Measurements from ENCODE around the gene RMDN2. TPM values are rescaled to one million over a fixed set of nuclear protein-coding genes. Genes with fewer than 3 reads are reported as not detected.
"Not testable (repeated sequence)": the region's sequence is repeated elsewhere in the genome, so short reads cannot be mapped to it uniquely, and the experiment has no call there.

Gene RMDN2
- total RNA-seq, 1 donor from 2014 or later: 8.4 TPM

DNA sequence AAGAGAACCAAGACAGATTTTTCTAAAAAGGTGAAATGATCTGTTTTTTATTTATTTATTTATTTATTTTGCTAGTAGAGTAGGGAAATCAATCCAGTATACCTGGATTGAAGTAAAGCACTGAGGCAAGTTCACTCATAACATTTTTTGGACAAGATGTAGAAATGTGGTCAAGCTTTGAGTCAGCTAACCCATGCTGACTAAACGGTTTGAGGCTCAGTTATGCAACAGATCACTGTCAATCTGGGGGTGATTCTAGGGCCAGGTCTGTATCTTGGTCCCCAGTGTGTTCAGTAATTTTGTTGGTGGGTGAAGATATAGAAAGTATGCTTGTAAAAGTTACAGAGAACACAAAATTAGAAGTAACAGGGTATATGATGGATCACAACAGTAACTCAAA is 60.2 kb downstream of the RMDN2 start:
- no peak for DNase-seq (ENCODE audit: low spot score)

DNA sequence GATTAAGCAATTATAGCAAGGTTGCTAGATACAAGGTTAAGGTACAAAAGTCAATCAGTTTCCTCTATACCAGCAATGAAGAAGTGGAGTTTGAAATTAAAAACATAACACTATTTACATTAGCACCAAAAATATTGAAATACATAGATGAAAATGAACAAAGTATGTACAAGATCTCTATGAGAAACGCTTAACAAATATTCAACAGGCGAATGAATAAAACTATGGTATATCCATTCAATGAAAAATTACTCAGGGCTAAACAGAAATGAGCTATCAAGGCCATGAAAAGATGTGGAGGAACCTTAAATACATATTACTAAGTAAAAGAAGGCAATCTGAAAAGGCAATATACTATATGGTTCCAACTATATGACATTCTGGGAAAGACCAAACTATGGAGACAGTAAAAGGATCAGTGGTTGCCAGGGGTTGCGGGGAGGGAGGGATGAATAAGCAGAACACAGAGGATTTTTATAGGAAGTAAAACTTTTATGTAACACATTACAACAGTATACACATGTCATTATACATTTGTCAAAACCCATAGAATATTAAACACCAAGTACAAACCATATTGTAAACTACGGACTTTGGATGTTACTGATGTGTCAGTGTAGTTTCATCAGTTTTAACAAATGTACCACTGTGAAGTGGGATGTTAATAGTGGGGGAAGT is 62.1 kb downstream of the RMDN2 start:
- no peak for DNase-seq (ENCODE audit: low spot score)

DNA sequence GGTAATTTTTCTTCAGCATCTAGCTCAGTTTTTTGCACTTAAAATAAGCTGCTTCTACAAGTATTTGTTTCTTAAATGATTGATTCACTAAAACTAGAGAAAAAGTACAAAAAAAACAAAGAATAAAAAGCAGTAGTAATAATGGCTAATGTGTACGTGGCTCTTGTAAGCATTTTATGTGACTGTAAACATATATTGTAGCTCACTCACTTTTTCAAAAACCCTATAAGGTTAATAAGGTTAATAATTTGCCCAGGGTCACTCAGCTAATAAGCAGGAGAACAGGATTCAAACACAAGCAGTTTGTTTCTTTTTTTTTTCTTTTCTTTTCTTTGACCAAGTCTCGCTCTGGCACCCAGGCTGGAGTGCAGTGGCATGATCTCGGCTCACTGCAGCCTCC is 67.5 kb downstream of the RMDN2 start:
- no peak for DNase-seq (ENCODE audit: low spot score)

DNA sequence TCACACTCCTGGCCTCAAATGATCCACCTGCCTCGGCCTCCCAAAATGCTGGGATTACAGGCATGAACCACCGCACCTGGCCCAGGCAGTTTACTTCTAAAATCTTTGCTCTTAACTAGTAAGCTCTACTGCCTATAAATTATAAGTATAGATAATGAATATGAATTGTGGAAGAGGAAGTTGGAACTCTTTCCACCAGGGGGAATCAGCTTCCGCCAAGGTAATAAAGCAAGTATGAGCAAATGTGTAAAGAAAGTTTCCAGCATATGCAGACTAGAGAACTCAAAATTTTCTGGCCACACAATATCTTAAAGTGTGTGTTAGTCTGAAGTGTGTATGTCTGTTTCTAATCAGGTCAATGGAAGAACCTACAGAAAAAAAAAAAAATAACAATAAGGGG is 68.1 kb downstream of the RMDN2 start:
- DNase-seq (ENCODE audit: low spot score): no peak

DNA sequence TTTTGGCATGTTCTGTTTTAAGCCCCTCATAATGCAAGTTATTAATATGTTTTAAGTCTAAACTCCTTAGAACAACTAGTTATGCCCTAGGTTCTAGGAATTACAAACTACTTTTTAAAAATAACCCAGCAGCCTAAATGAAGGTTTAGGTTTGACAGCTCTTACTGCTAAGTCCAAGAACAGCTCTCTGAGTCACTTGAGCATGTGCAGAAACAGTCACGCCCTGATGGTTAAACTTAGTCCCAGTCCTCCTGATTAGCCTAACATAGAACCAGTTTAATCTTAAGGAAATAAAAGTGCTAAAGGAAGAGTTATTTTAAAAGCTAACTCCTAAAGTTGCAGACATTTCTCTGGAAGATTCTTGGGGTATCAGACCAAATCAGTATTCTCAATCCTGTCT is 72.5 kb downstream of the RMDN2 start:
- no peak for DNase-seq (ENCODE audit: low spot score)

DNA sequence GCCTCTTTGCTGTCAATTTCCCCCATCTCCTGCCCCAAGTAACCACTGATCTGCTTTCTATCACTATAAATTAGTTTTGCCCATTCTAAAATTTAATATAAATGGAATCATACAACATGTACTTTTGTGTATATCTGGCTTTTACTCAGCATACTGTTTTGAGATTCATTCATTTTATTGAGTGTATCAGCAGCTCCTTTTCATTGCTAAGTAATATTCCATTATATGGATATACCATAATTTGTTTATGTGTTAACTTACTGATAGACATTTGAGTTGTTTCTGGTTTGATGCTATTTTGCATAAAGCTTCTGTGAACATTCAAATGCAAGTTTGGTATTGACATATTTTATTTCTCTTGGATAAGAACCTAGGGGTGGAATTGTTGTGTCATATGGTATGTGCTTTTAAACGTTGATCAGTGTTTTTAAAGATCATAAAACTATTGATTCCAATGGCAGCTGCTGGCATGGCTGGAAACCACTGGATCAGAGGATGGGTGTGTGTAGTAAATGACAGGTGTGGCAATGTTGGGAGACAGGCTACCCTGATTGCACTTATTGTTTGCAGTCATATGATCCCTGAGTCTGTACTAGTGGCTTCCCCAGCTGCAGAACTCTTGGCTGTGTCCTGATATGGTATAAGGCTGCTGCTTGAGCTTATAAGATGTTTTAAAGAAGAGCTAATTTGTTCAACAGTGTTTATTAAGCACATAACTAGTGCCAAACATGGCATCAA is 75.6 kb downstream of the RMDN2 start:
- no peak for DNase-seq (ENCODE audit: low spot score)

DNA sequence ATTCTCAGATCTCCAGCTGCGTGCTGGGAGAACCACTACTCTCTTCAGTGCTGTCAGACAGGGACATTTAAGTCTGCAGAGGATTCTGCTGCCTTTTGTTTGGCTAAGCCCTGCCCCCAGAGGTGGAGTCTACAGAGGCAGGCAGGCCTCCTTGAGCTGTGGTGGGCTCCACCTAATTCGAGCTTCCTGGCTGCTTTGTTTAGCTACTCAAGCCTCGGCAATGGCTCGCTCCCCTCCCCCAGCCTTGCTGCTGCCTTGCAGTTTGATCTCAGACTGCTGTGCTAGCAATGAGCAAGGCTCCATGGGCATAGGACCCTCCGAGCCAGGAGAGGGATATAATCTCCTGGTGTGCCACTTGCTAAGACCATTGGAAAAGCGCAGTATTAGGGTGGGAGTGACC is 85.1 kb downstream of the RMDN2 start:
- DNase-seq (ENCODE audit: low spot score): not testable (repeated sequence)

DNA sequence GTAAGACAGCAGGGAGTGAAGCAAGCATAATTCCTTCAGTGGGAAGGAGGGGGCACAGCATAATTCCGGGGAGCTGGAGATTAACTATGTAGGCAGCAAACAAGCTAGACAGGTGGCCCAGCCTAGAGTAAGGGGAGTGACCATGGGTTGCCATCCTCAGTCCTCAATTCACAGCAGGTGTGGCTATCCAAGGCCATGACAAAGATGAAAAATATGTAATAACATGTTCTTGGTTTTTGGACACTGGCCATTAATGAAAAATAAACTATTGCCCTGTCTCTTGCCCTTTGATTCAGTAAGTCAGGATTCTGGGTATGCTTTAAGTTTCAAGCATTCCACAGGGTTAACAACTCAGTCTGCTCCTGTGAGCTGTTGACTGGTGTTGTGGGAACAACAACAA is 85.9 kb downstream of the RMDN2 start:
- no peak for DNase-seq (ENCODE audit: low spot score)

DNA sequence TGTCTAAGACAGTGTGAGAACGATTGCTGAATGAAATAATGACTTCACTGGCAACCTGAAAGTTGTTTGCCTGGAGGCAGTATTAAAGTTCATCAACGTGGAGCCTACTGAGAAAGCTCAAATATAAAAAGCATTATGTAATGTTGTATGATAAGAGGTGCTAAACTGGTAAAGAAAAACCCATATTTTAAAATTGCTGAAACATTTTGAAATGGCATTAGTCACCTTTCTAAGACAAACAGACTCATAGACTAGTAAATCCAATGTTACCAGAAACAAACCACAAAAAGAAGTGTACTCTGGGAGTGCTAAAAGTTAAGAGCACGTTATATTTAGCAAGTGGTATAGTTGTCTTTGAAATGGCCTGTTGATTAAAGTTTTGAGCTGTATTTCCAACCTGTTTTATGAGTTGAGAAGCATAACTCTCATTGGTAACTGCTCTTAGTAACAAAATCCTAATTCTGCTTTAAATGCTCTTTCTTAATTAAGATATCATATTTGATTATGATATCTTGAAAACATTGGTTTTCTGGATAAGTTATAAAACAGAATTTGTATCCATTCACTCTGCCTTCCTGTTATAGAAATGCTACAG is 88.2 kb downstream of the RMDN2 start:
- DNase-seq (ENCODE audit: low spot score): no peak

DNA sequence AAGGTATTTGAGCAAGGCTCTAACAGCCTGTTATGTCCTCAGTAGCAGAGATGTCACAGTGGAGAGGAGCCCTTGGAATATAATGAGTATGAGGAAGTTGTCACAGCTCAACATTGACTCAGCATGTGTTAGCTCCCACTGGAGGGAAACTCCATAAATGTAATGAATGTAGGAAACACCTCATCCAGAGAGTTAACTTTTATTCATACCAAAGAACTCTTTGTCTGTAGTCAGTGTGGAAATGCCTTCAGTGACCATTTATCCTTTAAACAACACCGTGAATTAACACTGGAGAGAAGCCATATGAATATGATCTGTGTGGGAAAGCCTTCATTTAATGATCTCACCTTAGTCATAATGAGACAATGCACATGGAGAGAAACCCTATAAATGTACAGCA is 91.1 kb downstream of the RMDN2 start:
- DNase-seq (ENCODE audit: low spot score): no peak

DNA sequence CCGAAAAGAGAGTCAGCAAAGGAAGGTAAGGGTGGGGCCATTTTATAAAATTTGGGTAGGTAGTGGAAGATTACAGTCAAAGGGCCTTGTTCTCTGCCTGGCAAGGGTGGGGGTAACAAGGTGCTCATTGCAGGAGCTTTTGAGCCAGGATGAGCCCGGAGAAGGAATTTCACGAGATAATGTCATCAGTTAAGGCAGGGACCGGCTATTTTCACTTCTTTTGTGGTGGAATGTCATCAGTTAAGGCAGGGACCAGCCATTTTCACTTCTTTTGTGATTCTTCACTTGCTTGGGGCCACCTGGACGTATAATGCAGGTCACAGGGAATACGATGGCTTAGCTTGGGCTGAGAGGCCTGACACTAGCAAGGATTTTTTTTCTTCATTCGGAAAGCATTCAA is 92.7 kb downstream of the RMDN2 start:
- no peak for DNase-seq (ENCODE audit: low spot score)

DNA sequence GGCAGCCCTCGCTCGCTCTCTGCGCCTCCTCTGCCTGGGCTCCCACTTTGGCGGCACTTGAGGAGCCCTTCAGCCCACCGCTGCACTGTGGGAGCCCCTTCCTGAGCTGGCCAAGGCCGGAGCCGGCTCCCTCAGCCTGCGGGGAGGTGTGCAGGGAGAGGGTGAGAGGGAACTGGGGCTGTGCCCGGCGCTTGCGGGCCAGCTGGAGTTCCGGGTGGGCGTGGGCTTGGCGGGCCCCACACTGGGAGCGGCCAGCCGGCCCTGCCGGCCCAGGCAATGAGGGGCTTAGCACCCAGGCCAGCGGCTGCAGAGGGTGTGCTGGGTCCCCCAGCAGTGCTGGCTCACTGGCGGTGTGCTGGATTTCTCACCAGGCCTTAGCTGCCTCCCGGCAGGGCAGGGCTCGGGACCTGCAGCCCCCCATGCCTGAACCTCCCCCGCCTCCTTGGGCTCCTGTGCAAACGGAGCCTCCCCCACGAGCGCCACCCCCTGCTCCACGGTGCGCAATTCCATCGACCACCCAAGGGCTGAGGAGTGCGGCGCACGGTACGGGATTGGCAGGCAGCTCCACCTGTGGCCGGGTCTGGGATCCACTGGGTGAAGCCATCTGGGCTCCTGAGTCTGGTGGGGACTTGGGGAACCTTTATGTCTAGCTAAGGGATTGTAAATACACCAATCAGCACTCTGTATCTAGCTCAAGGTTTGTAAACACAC is 95.4 kb downstream of the RMDN2 start:
- DNase-seq (ENCODE audit: low spot score): not testable (repeated sequence)

DNA sequence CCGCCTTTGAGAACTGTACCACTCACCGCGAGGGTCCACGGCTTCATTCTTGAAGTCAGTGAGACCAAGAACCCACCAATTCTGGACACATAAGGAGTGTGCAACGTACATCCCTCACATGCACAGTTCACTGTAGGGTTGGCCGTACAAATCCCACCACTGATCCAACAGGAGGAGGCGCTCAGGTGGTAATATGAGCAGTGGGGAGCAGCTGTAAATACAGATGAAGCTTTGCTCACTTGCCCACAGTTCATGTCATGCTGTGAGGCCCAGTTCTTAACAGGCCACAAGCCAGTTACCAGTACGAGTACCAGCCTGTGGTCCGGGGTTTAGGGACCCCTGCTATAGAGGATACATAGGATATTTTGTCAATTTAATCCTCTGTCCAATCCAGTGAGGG is 96.5 kb downstream of the RMDN2 start:
- DNase-seq (ENCODE audit: low spot score): no peak

DNA sequence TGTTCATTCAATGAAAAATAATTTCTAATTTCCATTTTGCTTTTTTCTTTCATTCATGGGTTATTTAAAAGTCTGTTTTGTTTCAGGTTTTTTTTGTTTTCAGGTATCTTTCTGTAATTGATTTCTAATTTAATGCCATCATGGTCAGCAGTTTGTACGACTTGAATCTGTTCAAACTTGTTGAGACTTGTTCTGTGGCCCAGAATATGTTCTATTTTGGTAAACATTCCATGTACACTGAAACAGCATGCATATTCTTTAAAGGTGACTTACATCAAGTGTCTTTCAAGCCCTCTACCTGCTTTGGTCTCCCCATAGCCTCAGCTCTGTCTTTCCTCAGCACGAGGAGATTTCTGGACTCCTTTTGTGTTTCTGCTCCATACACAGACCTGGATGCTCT is 101.8 kb downstream of the RMDN2 start:
- no peak for DNase-seq (ENCODE audit: low spot score)

DNA sequence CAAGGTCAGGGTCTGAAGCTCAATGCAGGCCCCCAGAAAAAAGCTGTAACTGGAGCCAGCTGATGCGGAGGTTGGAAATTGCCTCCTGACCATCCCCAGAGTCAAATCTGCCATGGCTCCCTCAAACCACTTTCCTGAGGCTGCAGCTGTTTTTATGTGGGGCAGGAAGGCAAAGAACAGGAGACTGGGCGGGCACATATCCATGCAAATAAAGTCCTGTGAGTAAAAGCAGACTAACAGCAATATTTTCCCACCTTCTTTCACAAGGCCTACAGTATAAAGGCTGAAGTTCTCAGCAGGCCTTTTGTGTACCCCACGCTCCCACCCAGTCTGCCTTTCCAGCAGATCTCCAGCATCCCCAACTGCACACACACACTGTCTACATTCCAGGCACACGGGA is 103.7 kb downstream of the RMDN2 start:
- DNase-seq (ENCODE audit: low spot score): no peak

DNA sequence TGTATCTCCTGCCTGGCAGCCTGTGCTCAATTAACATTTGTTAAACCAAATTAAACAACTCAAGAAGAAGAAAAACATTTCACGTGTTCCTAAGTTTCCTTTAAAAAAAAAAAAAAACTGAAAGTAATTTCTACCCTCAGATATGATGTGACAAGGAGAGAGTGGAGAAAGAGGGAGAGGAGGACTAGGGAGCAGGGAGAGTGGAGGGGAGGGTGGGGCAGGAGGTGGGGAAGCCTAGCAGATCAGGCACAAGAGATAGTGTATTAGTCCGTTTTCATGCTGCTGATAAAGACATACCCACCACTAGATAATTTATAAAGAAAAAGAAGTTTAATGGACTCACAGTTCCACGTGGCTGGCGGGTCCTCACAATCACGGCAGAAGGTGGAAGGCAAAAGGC is 104.4 kb downstream of the RMDN2 start:
- no peak for DNase-seq (ENCODE audit: low spot score)

DNA sequence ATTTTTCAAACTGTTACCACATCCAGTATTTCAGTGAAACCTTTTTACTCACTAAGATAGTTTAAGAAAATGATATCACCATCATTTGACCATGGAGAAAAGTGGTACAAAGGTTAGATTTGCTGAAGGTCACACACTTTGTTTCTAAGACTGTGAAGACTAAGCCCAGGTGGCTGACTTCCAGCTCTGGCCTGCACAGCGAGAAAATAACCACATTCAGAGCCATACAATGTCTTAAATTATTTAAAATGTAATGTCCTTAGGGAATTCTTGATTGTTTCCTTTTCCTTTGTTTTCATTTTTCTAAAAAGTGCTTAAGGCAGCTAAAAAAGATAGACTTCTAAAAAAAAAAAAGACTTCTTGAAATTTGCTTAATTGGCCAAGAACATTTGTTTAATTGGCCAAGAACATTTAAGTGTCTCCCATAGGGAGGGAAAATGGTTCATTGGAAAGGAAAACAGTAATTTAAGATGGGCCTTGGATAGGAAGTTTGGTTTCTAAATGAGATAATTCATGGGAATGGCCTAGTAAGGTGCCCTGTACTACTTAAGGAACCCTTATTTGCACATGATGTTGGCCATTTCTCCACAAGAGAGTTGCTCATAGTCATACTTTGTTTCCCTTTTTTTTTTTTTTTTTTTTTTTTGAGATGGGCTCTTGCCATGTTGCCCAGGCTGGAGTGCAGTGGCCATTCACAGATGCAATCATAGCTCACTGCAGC is 105.7 kb downstream of the RMDN2 start:
- DNase-seq (ENCODE audit: low spot score): no peak

DNA sequence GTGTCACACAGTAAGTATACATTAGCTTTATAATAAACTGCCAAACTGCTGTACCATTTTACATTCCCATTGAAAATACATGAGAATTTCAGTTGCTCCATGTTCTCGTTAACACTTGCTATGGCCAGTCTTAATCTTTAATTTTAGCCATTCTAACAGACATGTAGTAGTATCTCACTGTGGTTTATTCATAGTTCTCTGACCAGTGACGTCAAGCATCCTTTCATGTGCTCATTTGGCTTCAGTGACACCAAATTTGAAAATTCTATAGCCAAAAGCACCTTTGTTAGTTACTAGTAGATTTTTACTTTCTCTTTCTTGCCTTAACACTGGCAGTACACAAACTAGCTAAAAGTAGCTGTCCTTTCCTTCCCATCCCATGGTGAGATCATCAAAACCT is 107.9 kb downstream of the RMDN2 start:
- DNase-seq (ENCODE audit: low spot score): no peak

DNA sequence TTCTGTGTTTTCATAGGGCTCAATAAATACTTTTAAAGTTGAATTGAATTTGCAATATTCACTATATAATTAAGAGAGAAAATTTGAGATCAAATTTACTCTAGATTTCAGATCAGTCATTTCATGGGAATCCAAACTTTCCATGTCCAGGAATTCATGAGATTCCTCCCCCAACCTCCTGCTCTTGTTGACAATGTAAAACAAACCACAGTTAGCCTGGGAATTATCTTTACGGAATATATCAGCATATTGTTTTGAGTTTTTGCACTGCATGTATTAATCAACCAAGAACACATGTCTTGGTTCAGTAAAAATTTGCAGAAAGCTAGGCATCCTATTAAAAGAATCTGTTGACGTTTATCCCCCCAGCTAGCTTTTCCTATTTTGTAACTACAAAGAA is 108.6 kb downstream of the RMDN2 start:
- no peak for DNase-seq (ENCODE audit: low spot score)

DNA sequence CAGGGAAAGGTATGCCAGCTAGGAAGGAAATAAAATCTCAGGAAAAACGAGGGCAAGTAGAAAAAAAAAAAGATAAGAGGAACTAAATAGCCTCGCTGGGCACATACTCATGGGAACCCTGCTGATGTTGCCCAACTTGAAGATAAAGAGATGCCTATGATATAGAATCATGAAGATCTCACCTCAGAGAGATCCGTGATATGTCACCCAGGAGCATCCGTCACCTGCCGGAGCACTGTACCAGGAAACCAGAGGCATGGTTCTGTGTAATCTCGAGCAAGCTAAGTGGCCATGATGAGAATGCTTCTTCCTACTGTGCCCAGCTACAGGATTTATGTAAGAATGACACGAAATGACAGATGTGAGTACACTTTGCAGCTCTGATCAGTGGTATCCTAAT is 110.9 kb downstream of the RMDN2 start:
- DNase-seq (ENCODE audit: low spot score): no peak

DNA sequence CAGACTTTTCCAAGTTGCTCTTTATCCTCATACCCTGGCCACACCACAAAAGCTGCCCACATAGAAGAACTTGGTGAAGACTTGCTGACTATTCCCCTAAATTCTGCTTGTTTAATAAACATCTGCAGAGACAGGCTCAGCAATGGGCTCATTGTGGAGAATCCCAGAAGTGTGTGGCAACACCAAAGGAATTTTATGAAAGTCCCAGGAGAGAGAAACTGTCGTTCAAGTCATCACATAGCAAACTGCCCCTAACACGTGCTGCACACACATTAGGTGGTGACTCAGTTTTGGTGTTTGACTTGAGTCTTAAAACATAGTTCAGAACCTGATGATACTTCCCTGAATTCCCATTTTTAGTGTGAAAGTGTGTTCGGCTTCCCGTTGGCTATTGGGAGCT is 112.2 kb downstream of the RMDN2 start:
- no peak for DNase-seq (ENCODE audit: low spot score)
